Omental fat pad (tissue), 4 donors: ENCODE results near the gene NBR1. TPM values are rescaled to one million over a fixed set of nuclear protein-coding genes. Genes with fewer than 3 reads are reported as not detected.
"Not testable (repeated sequence)": the region's sequence is repeated elsewhere in the genome, so short reads cannot be mapped to it uniquely, and the experiment has no call there.

Experiments used
- ATAC-seq: fragments of 150-250 bp; one replicate; pipeline ENCODE4 v1.9.1; 2016; ENCODE audit warnings: mild to moderate bottlenecking, moderate library complexity; ENCODE audit not compliant: low FRiP score
- DNase-seq: peaks from one replicate; pipeline ENCODE4 v3.0.0-alpha.2; 2019; ENCODE audit warnings: low spot score
- total RNA-seq, 4 donors: library from RNA; depleted of rRNA; stranded (reverse); fragments of >200 nt; gene quantifications; one replicate each; pipeline ENCODE4 v1.1.0, GENCODE V29; 2016
- TF ChIP-seq, protein P1 (sequence below), 3 donors: fragments of 450-650 bp; IDR thresholded peaks; one replicate each; pipeline ENCODE4 v1.5.1; 2016 to 2017; ENCODE audit warnings: antibody characterized with exemption in 3 of 3, mild to moderate bottlenecking in 3 of 3, moderate library complexity in 2 of 3

Gene NBR1
- total RNA-seq, 4 donors from 2014 or later, result 41.8 to 97.3 (median 75.3) TPM

DNA sequence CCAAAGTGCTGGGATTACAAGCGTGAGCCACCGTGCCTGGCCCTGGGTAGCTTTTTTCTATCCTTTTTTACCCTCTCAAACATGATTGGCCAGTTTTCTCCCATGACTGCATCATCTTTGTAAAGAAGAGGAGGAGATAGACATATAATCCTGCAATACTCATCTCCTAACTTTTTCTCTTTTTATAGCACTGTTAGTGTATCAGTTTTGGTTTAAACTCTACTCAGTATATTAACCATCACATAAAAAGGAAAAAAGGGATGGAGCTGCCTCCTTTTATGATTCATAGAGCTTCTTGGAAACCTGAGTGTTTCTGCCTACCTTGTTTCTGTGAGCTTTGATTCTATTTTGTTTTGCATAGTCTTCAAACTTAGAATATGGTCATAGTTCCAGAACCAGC lies 28.6 kb downstream of the NBR1 start:
- TF ChIP-seq, protein P1, sequence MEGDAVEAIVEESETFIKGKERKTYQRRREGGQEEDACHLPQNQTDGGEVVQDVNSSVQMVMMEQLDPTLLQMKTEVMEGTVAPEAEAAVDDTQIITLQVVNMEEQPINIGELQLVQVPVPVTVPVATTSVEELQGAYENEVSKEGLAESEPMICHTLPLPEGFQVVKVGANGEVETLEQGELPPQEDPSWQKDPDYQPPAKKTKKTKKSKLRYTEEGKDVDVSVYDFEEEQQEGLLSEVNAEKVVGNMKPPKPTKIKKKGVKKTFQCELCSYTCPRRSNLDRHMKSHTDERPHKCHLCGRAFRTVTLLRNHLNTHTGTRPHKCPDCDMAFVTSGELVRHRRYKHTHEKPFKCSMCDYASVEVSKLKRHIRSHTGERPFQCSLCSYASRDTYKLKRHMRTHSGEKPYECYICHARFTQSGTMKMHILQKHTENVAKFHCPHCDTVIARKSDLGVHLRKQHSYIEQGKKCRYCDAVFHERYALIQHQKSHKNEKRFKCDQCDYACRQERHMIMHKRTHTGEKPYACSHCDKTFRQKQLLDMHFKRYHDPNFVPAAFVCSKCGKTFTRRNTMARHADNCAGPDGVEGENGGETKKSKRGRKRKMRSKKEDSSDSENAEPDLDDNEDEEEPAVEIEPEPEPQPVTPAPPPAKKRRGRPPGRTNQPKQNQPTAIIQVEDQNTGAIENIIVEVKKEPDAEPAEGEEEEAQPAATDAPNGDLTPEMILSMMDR (IDR thresholded peaks at IDR 0.05), result no peak
- ATAC-seq, result no peak

DNA sequence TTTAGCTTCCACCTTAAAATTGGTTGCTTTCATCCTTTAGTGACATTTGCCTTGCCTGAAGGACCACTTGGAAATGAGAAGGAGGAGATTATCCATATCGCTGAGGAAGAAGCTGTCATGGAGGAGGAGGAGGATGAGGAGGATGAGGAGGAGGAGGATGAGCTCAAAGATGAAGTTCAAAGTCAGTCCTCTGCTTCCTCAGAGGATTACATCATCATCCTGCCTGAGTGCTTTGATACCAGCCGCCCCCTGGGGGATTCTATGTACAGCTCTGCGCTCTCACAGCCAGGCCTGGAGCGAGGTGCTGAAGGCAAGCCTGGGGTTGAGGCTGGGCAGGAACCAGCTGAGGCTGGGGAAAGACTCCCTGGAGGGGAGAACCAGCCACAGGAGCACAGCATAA lies 29.1 kb downstream of the NBR1 start:
- DNase-seq, result no peak
- TF ChIP-seq, protein P1 (IDR thresholded peaks at IDR 0.05), result no peak
- no peak for ATAC-seq

More for the DNA sequence above, 28.6 kb downstream of the NBR1 start:
- DNase-seq, result no peak

DNA sequence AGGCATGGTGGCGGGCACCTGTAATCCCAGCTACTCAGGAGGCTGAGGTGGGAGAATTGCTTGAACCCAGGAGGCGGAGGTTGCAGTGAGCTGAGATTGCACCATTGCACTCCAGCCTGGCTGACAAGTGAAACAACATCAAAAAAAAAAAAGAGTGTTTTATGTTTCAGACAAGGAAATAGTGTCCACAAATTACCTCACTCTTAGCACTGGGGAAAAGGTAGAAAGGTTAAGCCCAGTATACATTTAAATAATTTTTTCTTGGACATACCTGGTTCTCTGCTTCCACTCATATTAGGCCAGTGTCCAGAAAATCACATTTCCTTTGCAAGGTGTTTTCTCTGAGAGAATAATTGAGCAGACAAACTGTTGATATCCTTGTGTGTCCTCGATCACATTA lies 32.0 kb downstream of the NBR1 start:
- not testable (repeated sequence) for DNase-seq, ATAC-seq

DNA sequence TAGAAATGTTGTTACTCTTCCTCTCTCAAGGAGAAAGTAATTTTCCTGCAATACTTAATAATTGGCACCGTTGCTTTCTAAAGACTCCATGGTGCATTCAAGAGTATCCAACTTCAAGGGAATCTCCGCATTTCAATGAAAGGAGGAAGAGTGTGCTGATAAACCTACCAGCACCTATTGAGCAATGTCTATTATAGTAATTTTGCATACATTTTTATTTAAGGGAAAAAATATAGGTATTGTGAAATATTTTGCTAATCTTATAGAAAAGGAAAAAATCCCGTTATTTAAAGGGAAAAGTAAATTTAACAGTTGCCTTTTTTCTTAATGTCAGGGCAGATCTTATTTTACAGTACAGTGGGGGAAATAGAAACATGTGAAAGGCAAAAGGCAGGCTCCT lies 39.6 kb downstream of the NBR1 start:
- DNase-seq (no peak), ATAC-seq (no peak)
- TF ChIP-seq, protein P1 (IDR thresholded peaks at IDR 0.05), result no peak

DNA sequence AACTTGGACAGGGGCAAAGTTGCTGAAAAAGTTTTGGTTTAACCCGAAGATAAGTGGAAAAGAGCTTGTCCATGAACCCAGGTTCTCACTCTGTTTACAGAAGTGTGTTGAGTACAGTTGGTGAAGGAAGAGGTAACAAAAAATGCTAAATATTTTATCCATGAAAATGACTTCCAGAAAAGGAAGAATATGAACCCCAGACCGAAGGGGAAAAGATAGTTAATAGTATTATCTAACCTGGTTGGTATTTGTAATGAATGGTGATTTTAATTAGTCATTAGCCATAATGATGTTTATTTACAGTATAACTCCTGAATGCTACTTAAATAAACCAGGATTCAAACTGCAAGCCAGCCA lies 40.1 kb downstream of the NBR1 start:
- TF ChIP-seq, protein P1 (IDR thresholded peaks at IDR 0.05), result no peak
- no peak for DNase-seq
- ATAC-seq, result no peak

- TF ChIP-seq, protein P1 (IDR thresholded peaks at IDR 0.05), result no peak
- peak; percentile 38 for DNase-seq
- ATAC-seq, result peak; percentile 93
Observed at GRCh38 chr17:43211480-43212402, 40.7 kb downstream of the NBR1 start, which contains the start of gene TMEM106A. TMEM106A (plus strand) TSS chr17:43211875; CDS start chr17:43213042, 1,167 bp downstream.

DNA sequence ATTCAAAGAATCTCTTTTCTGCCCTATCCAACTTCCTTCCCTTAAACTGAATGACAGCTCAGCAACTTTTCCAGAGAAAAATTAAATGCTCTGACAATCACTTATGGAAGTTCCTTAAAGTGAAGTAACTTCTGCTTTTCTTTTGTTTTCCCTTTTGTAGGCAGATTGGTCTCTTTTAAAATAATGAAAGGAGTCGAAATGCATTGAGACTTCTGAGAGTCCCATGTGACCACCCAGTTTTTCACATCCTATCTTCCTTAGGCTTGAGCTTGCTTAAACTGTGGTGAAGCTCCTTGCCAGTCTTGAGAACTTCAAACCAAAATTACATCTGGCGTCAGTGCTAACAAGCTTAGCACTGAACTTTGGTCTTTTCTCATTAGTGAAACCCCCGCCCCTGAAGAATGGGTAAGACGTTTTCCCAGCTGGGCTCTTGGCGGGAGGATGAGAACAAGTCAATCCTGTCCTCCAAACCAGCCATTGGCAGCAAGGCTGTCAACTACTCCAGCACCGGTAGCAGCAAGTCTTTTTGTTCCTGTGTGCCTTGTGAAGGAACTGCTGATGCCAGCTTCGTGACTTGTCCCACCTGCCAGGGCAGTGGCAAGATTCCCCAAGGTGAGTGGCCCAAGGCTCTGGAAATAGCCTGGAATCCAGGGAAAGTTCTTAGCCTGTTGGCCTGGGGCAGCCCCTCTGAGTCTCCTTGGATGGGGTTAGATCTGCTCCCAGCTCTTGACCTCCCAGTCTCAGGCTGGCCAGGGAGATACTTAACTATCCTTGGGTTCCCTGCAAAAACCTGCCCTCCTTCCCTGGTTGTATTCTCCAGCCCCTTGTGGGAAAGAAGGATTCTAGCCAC lies 41.9 kb downstream of the NBR1 start:
- TF ChIP-seq, protein P1 (IDR thresholded peaks at IDR 0.05), result no peak
- DNase-seq, result no peak
- ATAC-seq, result no peak
